SJSA1 (cell line): ENCODE measurements around the gene GRIK1. TPM values are rescaled to one million over a fixed set of nuclear protein-coding genes. Genes with fewer than 3 reads are reported as not detected.

Source experiments
- DNase-seq, 2 experiments: peaks; one replicate each; pipeline ENCODE4 v3.0.0-alpha.2; 2015 to 2020; ENCODE audit warnings: low spot score in 2 of 2, low read depth in 1 of 2
- H3K27ac ChIP-seq: fragments of 250-450 bp; sonication (Bioruptor Pico); 2 replicates; pipeline ENCODE4 v1.5.1; 2020; ENCODE audit warnings: mild to moderate bottlenecking, moderate library complexity
- H3K27me3 ChIP-seq: fragments of 250-450 bp; sonication (Bioruptor Pico); replicated peaks from 2 replicates; pipeline ENCODE4 v1.5.1; 2020; ENCODE audit warnings: mild to moderate bottlenecking, moderate library complexity
- H3K36me3 ChIP-seq: fragments of 250-450 bp; sonication (Bioruptor Pico); 2 replicates; pipeline ENCODE4 v1.5.1; 2020; ENCODE audit warnings: mild to moderate bottlenecking
- H3K4me1 ChIP-seq: fragments of 250-450 bp; sonication (Bioruptor Pico); replicated peaks from 2 replicates; pipeline ENCODE4 v1.6.1; 2021; ENCODE audit warnings: mild to moderate bottlenecking
- H3K4me3 ChIP-seq: fragments of 250-450 bp; sonication (Bioruptor Pico); 2 replicates; pipeline ENCODE4 v1.5.1; 2020; ENCODE audit warnings: mild to moderate bottlenecking
- H3K9me3 ChIP-seq: fragments of 250-450 bp; sonication (Bioruptor Pico); replicated peaks from 2 replicates; pipeline ENCODE4 v1.5.1; 2020; ENCODE audit warnings: mild to moderate bottlenecking
- total RNA-seq: library from RNA; depleted of rRNA; stranded (reverse); fragments of >200 nt; shearing (Covaris generic); gene quantifications from 2 replicates; pipeline ENCODE4 v1.2.3, GENCODE V29; 2014; rRNA removed

Gene GRIK1
- total RNA-seq, 1 experiment from 2014 or later, result not detected

DNA sequence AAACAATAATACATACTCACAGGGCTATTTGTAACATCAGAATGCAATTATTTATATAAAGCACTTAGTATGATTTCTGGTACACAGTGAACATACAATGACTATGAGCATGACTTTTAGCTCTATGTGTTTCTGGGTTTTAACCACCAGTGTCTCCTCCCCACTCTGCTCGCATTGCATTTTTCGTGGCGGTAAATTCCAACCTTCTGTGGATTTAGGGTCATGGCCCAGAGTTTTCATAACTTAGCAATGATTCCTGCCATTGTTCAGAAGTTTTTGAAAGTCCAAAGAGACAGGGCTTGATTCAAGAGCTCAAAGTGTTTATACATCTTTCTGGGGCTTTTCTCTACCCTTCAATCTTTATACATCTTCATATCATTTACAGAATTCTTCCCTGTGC is 449.8 kb downstream of the GRIK1 start:
- no peak overlapping the region for H3K27ac ChIP-seq
- H3K4me3 ChIP-seq, result no peak overlapping the region
- H3K27me3 ChIP-seq, result no peaks in the 10 kb centered on the region
- H3K4me1 ChIP-seq, result peaks cover 11% of the 10 kb centered on the region
- no peaks in the 10 kb centered on the region for H3K36me3 ChIP-seq
- no peaks in the 10 kb centered on the region for H3K9me3 ChIP-seq
- DNase-seq, result peak in 1 of 2 experiments; percentile 33

DNA sequence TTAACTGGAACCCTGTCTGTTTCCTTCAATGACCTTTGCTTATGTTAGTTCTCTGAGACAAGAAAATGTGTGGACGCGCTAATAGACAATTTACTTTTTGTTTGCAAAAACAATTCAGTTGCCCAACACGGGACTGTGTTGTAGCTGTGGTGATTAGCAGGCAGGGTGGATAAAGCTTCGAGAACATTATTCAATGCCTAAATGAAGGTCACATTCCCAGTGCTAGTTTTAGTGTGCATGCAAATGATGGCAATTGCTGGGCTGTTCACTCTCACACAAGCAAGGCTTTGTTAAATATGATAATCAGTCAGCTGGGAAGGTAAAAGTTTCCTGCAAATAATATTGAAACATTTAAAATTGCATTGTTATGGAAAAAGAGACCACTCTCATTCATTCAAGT is 452.6 kb downstream of the GRIK1 start:
- no peaks in the 10 kb centered on the region for H3K9me3 ChIP-seq
- no peak for DNase-seq
- H3K27me3 ChIP-seq, result no peaks in the 10 kb centered on the region
- no peak overlapping the region for H3K4me3 ChIP-seq
- no peaks in the 10 kb centered on the region for H3K36me3 ChIP-seq
- H3K27ac ChIP-seq, result no peak overlapping the region
- peaks cover 17% of the 10 kb centered on the region for H3K4me1 ChIP-seq

Other genes with a start within 250 kb of the GRIK1 start
- not detected in 2 replicates for gene CLDN17, start 226.8 kb upstream of the GRIK1 start, total RNA-seq